PFSK-1 (cell line): ENCODE measurements around the gene NT5C3A.

Experiments
- POLR2AphosphoS5 ChIP-seq: IDR thresholded peaks from 2 replicates; pipeline ENCODE4 v1.6.1; 2012; ENCODE audit warnings: low read depth, mild to moderate bottlenecking, control low read depth, low read length, moderate library complexity
- SIN3A ChIP-seq: IDR thresholded peaks from 2 replicates; pipeline ENCODE4 v1.6.1; 2012; ENCODE audit warnings: mild to moderate bottlenecking, low read length, moderate library complexity, borderline replicate concordance; ENCODE audit not compliant: insufficient read depth

DNA sequence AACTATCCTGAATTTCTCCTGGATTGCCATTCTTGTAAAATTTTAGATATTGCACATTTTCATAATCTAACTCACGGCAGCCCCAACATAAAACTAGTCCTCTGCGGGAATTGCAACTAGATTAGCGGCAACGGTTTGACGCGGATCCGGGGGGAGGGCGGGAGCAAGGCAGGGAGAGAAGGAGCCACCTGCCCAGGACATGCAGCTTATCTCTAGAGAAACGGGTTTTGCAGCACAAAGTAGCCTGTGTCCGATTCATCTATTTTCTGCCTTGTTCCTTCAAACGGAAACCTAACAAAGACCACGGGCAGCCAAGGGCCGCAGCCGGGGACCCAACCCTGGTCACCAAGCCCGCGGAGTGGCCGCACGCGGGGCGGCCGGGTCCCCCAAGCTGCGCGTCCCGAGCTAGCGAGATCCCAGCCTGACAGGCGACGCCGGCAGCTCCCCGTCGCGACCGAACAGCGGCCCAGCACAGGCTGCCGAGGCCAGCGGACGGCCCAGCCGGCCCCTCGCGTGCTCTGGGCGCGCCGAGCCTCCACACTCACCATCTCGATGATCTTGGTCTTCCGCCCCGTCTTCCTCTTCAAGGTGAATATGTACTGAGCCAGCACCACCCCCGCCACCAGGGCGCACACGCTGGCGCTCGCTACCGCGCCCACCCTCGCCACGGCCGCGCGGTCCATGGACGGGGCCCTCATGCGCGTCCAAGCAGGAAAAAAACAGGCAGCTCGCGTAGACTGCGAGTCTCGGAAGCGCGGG lies at the start of gene NT5C3A:
- no peak for TF ChIP-seq POLR2AphosphoS5
- peak; percentile 6; the same call in 1 of the 2 replicates for TF ChIP-seq SIN3A
